Parathyroid adenoma (tissue), 2 donors: ENCODE data around the gene NCLN.

ENCODE experiments used
- H2AFZ ChIP-seq: fragments of 300-600 bp; sonication (generic); one replicate; pipeline ENCODE4 v1.7.0; 2017; ENCODE audit warnings: antibody characterized with exemption, mild to moderate bottlenecking
- H3K27ac ChIP-seq: fragments of 300-600 bp; sonication (generic); one replicate; pipeline ENCODE4 v1.7.0; 2017
- H3K27me3 ChIP-seq: fragments of 300-600 bp; sonication (generic); one replicate; pipeline ENCODE4 v1.7.0; 2017; ENCODE audit warnings: low read length; ENCODE audit not compliant: control insufficient read depth, insufficient read depth
- H3K36me3 ChIP-seq: fragments of 300-600 bp; sonication (generic); one replicate; pipeline ENCODE4 v1.7.0; 2017; ENCODE audit warnings: low read length; ENCODE audit not compliant: control insufficient read depth, insufficient read depth
- H3K4me1 ChIP-seq: fragments of 300-600 bp; sonication (generic); one replicate; pipeline ENCODE4 v1.7.0; 2017; ENCODE audit warnings: control low read depth
- H3K4me2 ChIP-seq: fragments of 300-600 bp; sonication (generic); one replicate; pipeline ENCODE4 v1.7.0; 2017; ENCODE audit warnings: low read length
- H3K4me3 ChIP-seq: fragments of 300-600 bp; sonication (generic); one replicate; pipeline ENCODE4 v1.7.0; 2017; ENCODE audit warnings: low read depth, low read length
- H3K79me2 ChIP-seq: fragments of 300-600 bp; sonication (generic); one replicate; pipeline ENCODE4 v1.7.0; 2017; ENCODE audit warnings: control low read depth
- H3K9ac ChIP-seq: fragments of 300-600 bp; sonication (generic); one replicate; pipeline ENCODE4 v1.7.0; 2017; ENCODE audit warnings: mild to moderate bottlenecking
- H3K9me3 ChIP-seq: fragments of 300-600 bp; sonication (generic); one replicate; pipeline ENCODE4 v1.7.0; 2017; ENCODE audit warnings: low read length; ENCODE audit not compliant: control insufficient read depth
- TF ChIP-seq, protein P1 (sequence below): fragments of 300-600 bp; sonication (generic); IDR thresholded peaks from one replicate; pipeline ENCODE4 v1.7.0; 2017; ENCODE audit warnings: antibody characterized with exemption, mild to moderate bottlenecking
- donor health status: primary hyperparathyroidism.

The NCLN gene

DNA sequence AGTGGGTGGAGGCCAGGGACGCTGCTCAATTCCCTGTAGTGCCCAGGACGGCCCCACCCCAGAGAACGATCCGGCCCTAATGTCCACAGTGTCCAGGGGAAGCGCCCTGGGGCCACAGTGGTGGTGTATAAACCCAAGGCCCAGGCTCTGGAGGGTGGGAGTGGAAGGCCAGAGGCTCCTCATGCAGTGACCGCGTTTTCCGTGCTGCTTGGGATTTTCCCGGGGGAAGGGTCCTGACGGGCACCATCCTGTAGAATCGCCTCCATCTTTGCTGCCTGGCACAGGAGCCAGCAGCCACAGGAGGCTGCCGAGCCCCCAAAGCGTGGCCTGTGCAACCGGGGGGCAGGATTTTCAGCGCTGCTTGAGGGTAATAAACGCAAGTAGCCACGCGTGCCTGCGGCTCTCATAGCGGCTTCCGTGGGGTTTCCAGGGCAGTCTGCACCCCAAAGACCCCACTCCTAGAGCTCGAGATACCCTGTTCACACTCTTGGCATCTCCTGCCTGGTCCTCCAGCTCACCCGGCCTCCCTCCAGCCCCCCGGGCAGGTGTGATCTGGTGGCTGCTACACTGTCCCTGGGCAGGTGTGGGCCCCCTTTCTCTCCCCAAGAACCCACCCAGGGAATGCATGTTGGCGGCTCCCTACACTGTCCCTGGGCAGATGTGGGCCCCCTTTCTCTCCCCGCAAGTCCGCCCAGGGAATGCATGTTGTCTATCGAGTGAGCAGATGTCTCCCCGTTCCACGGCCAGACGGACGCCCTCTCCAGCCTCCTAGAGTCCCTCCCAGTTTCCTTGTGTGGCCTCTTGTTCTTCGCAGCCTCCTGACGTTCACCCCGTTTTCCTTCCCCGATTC is 2.2 kb downstream of the NCLN start:
- H3K79me2 ChIP-seq, result peaks cover 46% of the 10 kb centered on the region
- no peak overlapping the region for H3K27ac ChIP-seq
- H3K9ac ChIP-seq, result no peak overlapping the region
- H3K36me3 ChIP-seq, result no peaks in the 10 kb centered on the region
- H3K27me3 ChIP-seq, result no peaks in the 10 kb centered on the region
- TF ChIP-seq, protein P1, sequence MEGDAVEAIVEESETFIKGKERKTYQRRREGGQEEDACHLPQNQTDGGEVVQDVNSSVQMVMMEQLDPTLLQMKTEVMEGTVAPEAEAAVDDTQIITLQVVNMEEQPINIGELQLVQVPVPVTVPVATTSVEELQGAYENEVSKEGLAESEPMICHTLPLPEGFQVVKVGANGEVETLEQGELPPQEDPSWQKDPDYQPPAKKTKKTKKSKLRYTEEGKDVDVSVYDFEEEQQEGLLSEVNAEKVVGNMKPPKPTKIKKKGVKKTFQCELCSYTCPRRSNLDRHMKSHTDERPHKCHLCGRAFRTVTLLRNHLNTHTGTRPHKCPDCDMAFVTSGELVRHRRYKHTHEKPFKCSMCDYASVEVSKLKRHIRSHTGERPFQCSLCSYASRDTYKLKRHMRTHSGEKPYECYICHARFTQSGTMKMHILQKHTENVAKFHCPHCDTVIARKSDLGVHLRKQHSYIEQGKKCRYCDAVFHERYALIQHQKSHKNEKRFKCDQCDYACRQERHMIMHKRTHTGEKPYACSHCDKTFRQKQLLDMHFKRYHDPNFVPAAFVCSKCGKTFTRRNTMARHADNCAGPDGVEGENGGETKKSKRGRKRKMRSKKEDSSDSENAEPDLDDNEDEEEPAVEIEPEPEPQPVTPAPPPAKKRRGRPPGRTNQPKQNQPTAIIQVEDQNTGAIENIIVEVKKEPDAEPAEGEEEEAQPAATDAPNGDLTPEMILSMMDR, result no peak
- no peak overlapping the region for H3K4me3 ChIP-seq
- no peaks in the 10 kb centered on the region for H3K9me3 ChIP-seq
- H2AFZ ChIP-seq, result no peak overlapping the region
- H3K4me1 ChIP-seq, result peaks cover 7% of the 10 kb centered on the region
- H3K4me2 ChIP-seq, result no peak overlapping the region

DNA sequence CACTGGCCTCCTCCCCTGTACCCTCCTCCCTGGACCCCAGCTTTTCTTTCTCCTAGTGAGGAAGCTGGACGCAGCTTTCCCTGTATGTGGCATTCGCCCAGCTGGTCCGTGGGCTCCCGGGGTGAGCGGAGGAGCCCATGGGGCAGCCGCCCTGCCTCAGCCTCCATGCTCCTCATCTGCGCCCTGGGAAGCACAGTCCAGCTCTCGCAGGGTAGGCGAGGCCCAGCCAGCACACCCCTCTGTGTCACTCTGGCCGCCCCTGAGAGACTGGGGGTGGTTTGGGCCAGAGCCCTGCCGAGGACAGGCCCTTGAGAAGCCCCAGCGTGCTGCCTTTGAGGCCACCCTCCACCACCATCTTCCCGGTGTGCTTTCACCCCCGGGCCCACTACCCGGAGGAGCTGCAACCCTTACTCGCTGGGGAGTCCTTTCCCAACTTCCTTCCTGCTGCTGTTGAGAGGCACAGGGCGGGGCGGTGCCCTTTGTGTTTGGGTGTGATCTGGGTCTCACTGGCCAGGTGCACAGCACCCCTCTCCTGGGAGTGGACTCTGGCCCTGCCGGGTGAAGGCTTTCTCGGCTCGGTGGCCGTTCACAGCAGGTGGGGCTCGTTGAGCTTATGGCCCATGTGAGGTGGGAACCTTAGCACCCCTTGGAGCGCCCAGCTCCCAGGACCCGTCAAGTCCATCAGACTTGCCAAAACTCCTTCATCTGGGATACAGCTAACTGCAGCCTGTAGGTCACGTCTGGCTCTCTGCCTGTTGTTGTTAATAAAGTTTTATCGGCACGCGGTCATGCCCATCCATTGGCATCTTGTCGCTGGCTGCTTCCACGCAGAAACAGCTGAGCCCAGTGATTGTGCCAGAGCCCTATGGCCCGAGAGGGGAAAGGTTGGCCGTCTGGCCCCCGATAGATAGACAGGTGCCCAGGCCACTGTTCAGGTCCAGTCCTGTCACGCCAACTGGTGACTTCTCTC is 3.2 kb downstream of the NCLN start:
- Histone ChIP-seq H3K4me3 (no peak overlapping the region), H3K36me3 (no peaks in the 10 kb centered on the region), H3K9ac (no peak overlapping the region), H3K79me2 (peaks cover 46% of the 10 kb centered on the region), H3K9me3 (no peaks in the 10 kb centered on the region), H3K4me2 (no peak overlapping the region), H3K27me3 (no peaks in the 10 kb centered on the region), H3K4me1 (peaks cover 7% of the 10 kb centered on the region), H3K27ac (no peak overlapping the region), H2AFZ (no peak overlapping the region)
- TF ChIP-seq, protein P1, result no peak

DNA sequence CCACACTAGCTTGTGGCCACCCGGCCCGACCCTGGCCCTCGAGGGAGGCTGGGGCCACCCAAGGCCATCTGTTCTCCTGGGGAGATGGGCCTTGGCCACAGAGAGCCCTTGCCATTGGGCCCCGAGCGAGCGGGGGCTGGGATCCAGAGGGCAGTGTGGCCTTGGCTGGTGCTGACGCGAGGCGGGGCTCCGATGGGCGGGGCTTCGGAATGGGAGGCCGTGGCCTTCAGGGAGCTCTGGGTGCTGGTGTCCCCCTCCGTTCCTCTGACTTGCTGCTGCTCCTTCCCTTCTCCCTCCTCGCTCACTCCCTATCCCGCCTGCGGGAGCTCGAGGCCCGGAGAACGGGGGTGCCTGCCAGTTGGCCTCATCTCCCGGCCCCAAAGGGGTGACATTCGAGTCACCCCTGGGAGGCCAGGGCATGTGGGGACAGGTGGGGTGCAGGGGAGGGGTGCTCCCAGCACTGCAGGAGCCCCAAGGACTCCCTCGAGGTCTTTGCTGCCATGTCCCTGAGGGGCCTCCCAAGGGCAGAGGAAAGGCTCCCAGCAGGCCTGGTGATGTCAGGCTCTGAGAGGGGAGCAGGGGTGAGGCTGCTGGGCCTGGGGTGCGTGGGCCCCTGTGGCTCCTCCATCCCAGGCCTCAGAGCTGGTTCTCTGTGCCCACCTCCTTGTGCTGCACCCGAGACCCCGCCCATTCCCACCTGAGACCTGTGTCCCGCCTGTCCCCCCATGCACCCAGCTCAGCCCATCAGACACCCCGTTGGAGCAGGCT is 4.2 kb downstream of the NCLN start:
- no peak overlapping the region for H3K27ac ChIP-seq
- no peak overlapping the region for H3K4me3 ChIP-seq
- H3K9ac ChIP-seq, result no peak overlapping the region
- no peaks in the 10 kb centered on the region for H3K27me3 ChIP-seq
- H2AFZ ChIP-seq, result no peak overlapping the region
- H3K9me3 ChIP-seq, result no peaks in the 10 kb centered on the region
- TF ChIP-seq, protein P1, result no peak
- no peak overlapping the region for H3K4me2 ChIP-seq
- peaks cover 46% of the 10 kb centered on the region for H3K79me2 ChIP-seq
- H3K4me1 ChIP-seq, result peaks cover 7% of the 10 kb centered on the region
- H3K36me3 ChIP-seq, result no peaks in the 10 kb centered on the region

DNA sequence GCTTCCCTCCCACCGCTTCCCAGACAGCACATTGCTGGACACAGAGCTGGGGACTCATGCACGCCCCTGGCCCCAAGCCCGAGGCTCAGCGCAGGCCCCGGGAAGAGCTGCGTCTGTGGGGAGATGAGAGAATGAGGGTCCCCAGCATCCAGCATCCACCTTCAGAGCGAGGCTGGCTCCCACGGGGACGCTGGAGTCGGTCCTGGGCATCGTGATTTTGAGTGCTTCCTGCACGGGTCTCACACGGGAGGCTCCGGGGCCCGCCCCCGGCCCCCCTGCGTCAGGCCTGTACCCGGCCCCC is 4.7 kb downstream of the NCLN start:
- Histone ChIP-seq H3K9me3 (no peaks in the 10 kb centered on the region), H2AFZ (no peak overlapping the region), H3K27me3 (no peaks in the 10 kb centered on the region), H3K9ac (no peak overlapping the region), H3K27ac (no peak overlapping the region), H3K4me1 (peaks cover 7% of the 10 kb centered on the region), H3K4me2 (no peak overlapping the region), H3K36me3 (no peaks in the 10 kb centered on the region), H3K4me3 (no peak overlapping the region), H3K79me2 (peaks cover 46% of the 10 kb centered on the region)
- TF ChIP-seq, protein P1, result no peak
